ENCODE measurements around the gene SBF2. TPM values are rescaled to one million over a fixed set of nuclear protein-coding genes. Genes with fewer than 3 reads are reported as not detected.
"Not testable (repeated sequence)": the region's sequence is repeated elsewhere in the genome, so short reads cannot be mapped to it uniquely, and the experiment has no call there.

SBF2 gene
- total and polyA plus RNA-seq, 4 donors, result 50.3 to 74.2 (median 61.3) TPM

- not testable (repeated sequence) for H3K27ac ChIP-seq (ENCODE audit: low read depth, low read length); DNase-seq (ENCODE audit: low read depth in 4 of 6, low spot score in 6 of 6); H3K36me3 ChIP-seq (ENCODE audit: control insufficient read depth, insufficient read depth, low read length); H3K4me3 ChIP-seq (ENCODE audit: low read depth, low read length); H3K27me3 ChIP-seq (ENCODE audit: control insufficient read depth, insufficient read depth, low read length); H3K9me3 ChIP-seq (ENCODE audit: control insufficient read depth, insufficient read depth, low read length); H3K4me1 ChIP-seq (ENCODE audit: control insufficient read depth, insufficient read depth, low read length)
- no CpG with 5 or more reads among the region's 2 CpGs for WGBS (ENCODE audit: insufficient coverage)
These were observed 44.4 kb downstream of the SBF2 start for GRCh38 chr11:10249448-10250131.

- DNase-seq (ENCODE audit: low read depth in 4 of 6, low spot score in 6 of 6), result no peak
- Histone ChIP-seq H3K4me3 (ENCODE audit: low read depth, low read length) (no peak overlapping the region), H3K27me3 (ENCODE audit: control insufficient read depth, insufficient read depth, low read length) (no peaks in the 10 kb centered on the region), H3K27ac (ENCODE audit: low read depth, low read length) (no peak overlapping the region), H3K4me1 (ENCODE audit: control insufficient read depth, insufficient read depth, low read length) (no peaks in the 10 kb centered on the region), H3K36me3 (ENCODE audit: control insufficient read depth, insufficient read depth, low read length) (no peaks in the 10 kb centered on the region), H3K9me3 (ENCODE audit: control insufficient read depth, insufficient read depth, low read length) (no peaks in the 10 kb centered on the region)
- WGBS (ENCODE audit: insufficient coverage), result no CpG with 5 or more reads among the region's 2 CpGs
These were observed 47.0 kb downstream of the SBF2 start for GRCh38 chr11:10247011-10247410.

DNA sequence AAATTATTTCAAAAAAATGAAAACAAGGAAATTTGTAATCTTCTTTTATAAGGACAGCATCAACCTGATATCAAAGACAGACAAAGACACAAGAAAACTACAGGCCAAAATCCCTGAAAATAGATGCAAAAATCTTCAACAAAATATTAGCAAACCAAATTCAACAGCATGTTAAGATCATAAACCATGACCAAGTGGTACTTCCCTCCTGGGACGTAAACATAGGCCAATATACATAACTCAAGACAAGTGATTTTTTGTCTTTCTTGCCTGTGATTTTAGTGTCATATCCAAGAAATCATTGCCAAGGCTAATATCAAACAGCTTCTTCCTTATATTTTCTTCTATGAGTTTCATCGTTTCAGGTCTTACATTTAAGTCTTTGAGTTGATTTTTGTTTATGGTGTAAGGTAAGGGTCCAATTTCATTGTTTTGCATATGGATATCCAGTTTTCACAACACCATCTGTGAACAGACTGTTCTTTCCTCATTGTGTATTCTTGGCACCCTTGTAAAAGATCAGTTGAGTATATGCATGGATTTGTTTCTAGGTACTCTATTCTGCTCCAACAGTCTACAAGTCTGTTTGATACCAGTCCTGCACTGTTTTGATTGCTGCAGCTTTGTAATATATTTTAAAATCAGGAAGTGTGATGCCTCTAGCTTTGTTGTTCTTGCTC lies 50.0 kb downstream of the SBF2 start:
- H3K27ac ChIP-seq (ENCODE audit: low read depth, low read length), result no peak overlapping the region
- H3K36me3 ChIP-seq (ENCODE audit: control insufficient read depth, insufficient read depth, low read length), result no peaks in the 10 kb centered on the region
- no peak overlapping the region for H3K4me3 ChIP-seq (ENCODE audit: low read depth, low read length)
- no CpG with 5 or more reads among the region's 2 CpGs for WGBS (ENCODE audit: insufficient coverage)
- H3K9me3 ChIP-seq (ENCODE audit: control insufficient read depth, insufficient read depth, low read length), result no peaks in the 10 kb centered on the region
- H3K4me1 ChIP-seq (ENCODE audit: control insufficient read depth, insufficient read depth, low read length), result no peaks in the 10 kb centered on the region
- DNase-seq (ENCODE audit: low read depth in 4 of 6, low spot score in 6 of 6), result peak in 1 of 6 donors; percentile 22
- no peaks in the 10 kb centered on the region for H3K27me3 ChIP-seq (ENCODE audit: control insufficient read depth, insufficient read depth, low read length)

- Histone ChIP-seq H3K27ac (ENCODE audit: low read depth, low read length) (no peak overlapping the region), H3K9me3 (ENCODE audit: control insufficient read depth, insufficient read depth, low read length) (peaks cover 4% of the 10 kb centered on the region), H3K4me3 (ENCODE audit: low read depth, low read length) (no peak overlapping the region), H3K4me1 (ENCODE audit: control insufficient read depth, insufficient read depth, low read length) (no peaks in the 10 kb centered on the region), H3K27me3 (ENCODE audit: control insufficient read depth, insufficient read depth, low read length) (no peaks in the 10 kb centered on the region), H3K36me3 (ENCODE audit: control insufficient read depth, insufficient read depth, low read length) (no peaks in the 10 kb centered on the region)
- DNase-seq (ENCODE audit: low read depth in 4 of 6, low spot score in 6 of 6), result no peak
- no CpG with 5 or more reads among the region's 1 CpG for WGBS (ENCODE audit: insufficient coverage)
These were observed 57.2 kb downstream of the SBF2 start for GRCh38 chr11:10236840-10237239.

GRCh38 chr11:10233581-10233980 lies 60.4 kb downstream of the SBF2 start:
- peaks cover 4% of the 10 kb centered on the region for H3K9me3 ChIP-seq (ENCODE audit: control insufficient read depth, insufficient read depth, low read length)
- H3K27me3 ChIP-seq (ENCODE audit: control insufficient read depth, insufficient read depth, low read length), result no peaks in the 10 kb centered on the region
- H3K4me3 ChIP-seq (ENCODE audit: low read depth, low read length), result no peak overlapping the region
- H3K27ac ChIP-seq (ENCODE audit: low read depth, low read length), result no peak overlapping the region
- no peaks in the 10 kb centered on the region for H3K4me1 ChIP-seq (ENCODE audit: control insufficient read depth, insufficient read depth, low read length)
- 92% methylated on average over 2 of the region's 2 CpGs for WGBS (ENCODE audit: insufficient coverage)
- no peak for DNase-seq (ENCODE audit: low read depth in 4 of 6, low spot score in 6 of 6)
- no peaks in the 10 kb centered on the region for H3K36me3 ChIP-seq (ENCODE audit: control insufficient read depth, insufficient read depth, low read length)

GRCh38 chr11:10232756-10233155 lies 61.3 kb downstream of the SBF2 start:
- peaks cover 4% of the 10 kb centered on the region for H3K9me3 ChIP-seq (ENCODE audit: control insufficient read depth, insufficient read depth, low read length)
- no peaks in the 10 kb centered on the region for H3K4me1 ChIP-seq (ENCODE audit: control insufficient read depth, insufficient read depth, low read length)
- whole genome bisulfite sequencing (ENCODE audit: insufficient coverage), result no CpG with 5 or more reads among the region's 1 CpG
- H3K27me3 ChIP-seq (ENCODE audit: control insufficient read depth, insufficient read depth, low read length), result no peaks in the 10 kb centered on the region
- H3K27ac ChIP-seq (ENCODE audit: low read depth, low read length), result no peak overlapping the region
- H3K4me3 ChIP-seq (ENCODE audit: low read depth, low read length), result no peak overlapping the region
- no peak for DNase-seq (ENCODE audit: low read depth in 4 of 6, low spot score in 6 of 6)
- H3K36me3 ChIP-seq (ENCODE audit: control insufficient read depth, insufficient read depth, low read length), result no peaks in the 10 kb centered on the region

- 100% methylated on average over 1 of the region's 13 CpGs for WGBS (ENCODE audit: insufficient coverage)
- H3K36me3 ChIP-seq (ENCODE audit: control insufficient read depth, insufficient read depth, low read length); H3K9me3 ChIP-seq (ENCODE audit: control insufficient read depth, insufficient read depth, low read length); H3K4me3 ChIP-seq (ENCODE audit: low read depth, low read length); H3K27me3 ChIP-seq (ENCODE audit: control insufficient read depth, insufficient read depth, low read length); H3K4me1 ChIP-seq (ENCODE audit: control insufficient read depth, insufficient read depth, low read length); H3K27ac ChIP-seq (ENCODE audit: low read depth, low read length); DNase-seq (ENCODE audit: low read depth in 4 of 6, low spot score in 6 of 6): not testable (repeated sequence)
These were observed 62.2 kb downstream of the SBF2 start for GRCh38 chr11:10231803-10232202.

DNA sequence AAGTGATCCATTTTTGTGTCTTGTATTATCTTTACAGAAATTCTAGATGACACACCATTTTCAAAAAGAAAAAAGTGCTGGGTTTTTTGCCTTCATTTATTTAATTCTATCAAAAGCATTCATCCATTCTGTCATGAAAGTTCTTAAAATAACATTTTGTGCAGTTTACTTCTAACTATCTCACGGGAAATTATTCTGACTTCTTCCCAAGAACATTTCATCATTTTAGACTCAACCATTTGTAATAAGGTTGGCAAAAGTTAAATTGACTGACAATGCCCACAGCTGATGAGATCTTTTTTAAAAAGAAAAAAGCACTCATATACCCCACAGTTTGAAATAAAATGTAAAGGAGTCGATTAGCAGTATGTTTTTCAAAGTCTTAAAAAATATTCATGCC lies 68.5 kb downstream of the SBF2 start:
- Histone ChIP-seq H3K36me3 (ENCODE audit: control insufficient read depth, insufficient read depth, low read length) (no peaks in the 10 kb centered on the region), H3K27me3 (ENCODE audit: control insufficient read depth, insufficient read depth, low read length) (no peaks in the 10 kb centered on the region), H3K9me3 (ENCODE audit: control insufficient read depth, insufficient read depth, low read length) (no peaks in the 10 kb centered on the region), H3K4me3 (ENCODE audit: low read depth, low read length) (no peak overlapping the region), H3K27ac (ENCODE audit: low read depth, low read length) (no peak overlapping the region), H3K4me1 (ENCODE audit: control insufficient read depth, insufficient read depth, low read length) (no peaks in the 10 kb centered on the region)
- DNase-seq (ENCODE audit: low read depth in 4 of 6, low spot score in 6 of 6), result no peak
- no CpG with 5 or more reads among the region's 2 CpGs for WGBS (ENCODE audit: insufficient coverage)

DNA sequence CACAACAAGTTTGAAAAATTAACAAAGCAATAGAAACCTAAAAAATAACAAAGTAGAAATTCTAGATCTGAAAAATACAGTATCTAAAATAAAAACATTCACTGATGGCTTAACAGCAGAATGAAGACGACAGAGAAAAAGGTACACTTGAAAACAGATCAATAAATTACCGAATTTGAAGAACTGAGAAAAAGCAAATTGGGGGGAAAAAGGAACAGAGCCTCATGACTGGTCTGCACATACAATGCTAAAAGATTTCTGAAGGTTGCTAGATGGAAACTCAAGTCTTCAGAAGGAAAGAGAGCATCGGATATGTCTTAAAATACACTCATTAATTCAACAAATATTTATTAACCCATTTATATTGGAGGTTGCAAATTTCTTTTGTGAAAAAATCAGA lies 71.6 kb downstream of the SBF2 start:
- 75% methylated on average over 2 of the region's 3 CpGs for WGBS (ENCODE audit: insufficient coverage)
- Histone ChIP-seq H3K9me3 (ENCODE audit: control insufficient read depth, insufficient read depth, low read length) (peaks cover 3% of the 10 kb centered on the region), H3K36me3 (ENCODE audit: control insufficient read depth, insufficient read depth, low read length) (no peaks in the 10 kb centered on the region), H3K27ac (ENCODE audit: low read depth, low read length) (no peak overlapping the region), H3K4me1 (ENCODE audit: control insufficient read depth, insufficient read depth, low read length) (no peaks in the 10 kb centered on the region), H3K27me3 (ENCODE audit: control insufficient read depth, insufficient read depth, low read length) (no peaks in the 10 kb centered on the region), H3K4me3 (ENCODE audit: low read depth, low read length) (no peak overlapping the region)
- DNase-seq (ENCODE audit: low read depth in 4 of 6, low spot score in 6 of 6), result no peak

- no peaks in the 10 kb centered on the region for H3K4me1 ChIP-seq (ENCODE audit: control insufficient read depth, insufficient read depth, low read length)
These were observed 72.7 kb downstream of the SBF2 start for GRCh38 chr11:10221342-10221741.

More at GRCh38 chr11:10221342-10221741, 72.7 kb downstream of the SBF2 start:
- 100% methylated on average over 1 of the region's 2 CpGs for WGBS (ENCODE audit: insufficient coverage)
- Histone ChIP-seq H3K9me3 (ENCODE audit: control insufficient read depth, insufficient read depth, low read length) (peaks cover 3% of the 10 kb centered on the region), H3K27ac (ENCODE audit: low read depth, low read length) (no peak overlapping the region), H3K36me3 (ENCODE audit: control insufficient read depth, insufficient read depth, low read length) (no peaks in the 10 kb centered on the region), H3K27me3 (ENCODE audit: control insufficient read depth, insufficient read depth, low read length) (no peaks in the 10 kb centered on the region), H3K4me3 (ENCODE audit: low read depth, low read length) (no peak overlapping the region)
- no peak for DNase-seq (ENCODE audit: low read depth in 4 of 6, low spot score in 6 of 6)

Data from spinal cord (tissue), 10 donors.